HG02884 (cell line): Measurements from ENCODE around the gene CLCN4.

Experiments used
- ATAC-seq: cut with Tn5 transposase; IDR thresholded peaks from one replicate; pipeline ENCODE4 v1.9.1; 2021; ENCODE audit warnings: mild to moderate bottlenecking, moderate library complexity; ENCODE audit not compliant: unreplicated experiment

The CLCN4 gene

DNA sequence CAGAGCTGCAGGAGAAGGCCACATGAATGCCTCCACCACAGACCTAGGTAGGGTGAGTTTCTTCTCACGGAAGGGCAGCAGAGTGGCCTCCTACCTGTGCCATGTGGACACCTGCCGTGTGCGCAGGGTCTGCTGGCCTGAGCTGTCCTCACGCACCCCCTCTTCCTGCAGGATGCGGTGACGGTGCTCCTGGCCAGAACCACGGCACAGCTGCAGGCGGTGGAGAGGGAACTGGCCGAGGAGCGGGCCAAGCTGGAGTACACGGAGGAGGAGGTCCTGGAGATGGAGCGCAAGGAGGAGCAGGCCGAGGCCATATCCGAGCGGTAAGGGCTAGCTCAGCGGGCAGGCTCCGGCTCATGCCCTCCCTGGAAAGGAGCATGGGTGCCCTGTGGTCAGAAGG lies 28.4 kb upstream of the CLCN4 start:
- no peak for ATAC-seq

DNA sequence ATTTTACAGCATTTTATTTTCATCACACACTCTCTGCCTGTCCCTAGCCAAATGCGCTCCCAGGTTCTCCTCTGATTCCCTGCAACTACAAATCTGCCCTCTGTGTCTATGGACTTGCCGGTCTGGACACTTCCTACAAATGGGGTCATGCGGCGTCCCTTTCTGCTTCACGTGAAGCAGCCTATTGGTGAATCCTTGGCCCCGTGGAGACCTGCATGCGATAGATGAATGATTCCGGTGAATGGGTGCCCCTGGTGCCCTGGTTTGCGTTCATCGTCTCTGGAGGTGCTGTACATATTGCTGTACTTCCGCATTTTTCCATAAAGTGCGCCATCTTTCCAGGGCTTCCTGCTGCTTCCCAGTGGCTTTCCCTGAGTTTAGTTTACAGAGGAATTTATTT lies 27.5 kb upstream of the CLCN4 start:
- no peak for ATAC-seq

DNA sequence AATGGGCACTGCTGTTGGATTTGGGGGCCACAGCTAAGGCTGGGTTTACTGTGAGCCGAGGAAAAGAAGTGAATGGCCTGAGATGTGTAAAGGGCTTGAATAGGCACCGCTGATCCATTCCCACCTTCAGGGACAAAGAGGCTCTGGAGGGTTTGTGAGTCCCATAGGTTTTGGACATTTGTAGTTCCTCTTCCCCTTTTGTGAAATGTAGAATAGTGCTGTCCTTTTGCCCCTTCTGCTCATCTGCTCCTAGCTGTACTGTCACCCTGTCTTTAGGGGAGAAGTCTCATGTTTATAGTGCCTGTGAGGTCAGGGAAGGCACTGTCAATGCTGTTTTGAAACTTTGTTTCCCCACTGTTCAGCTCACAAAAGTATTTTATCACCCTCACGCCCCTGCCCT lies 26.4 kb upstream of the CLCN4 start:
- ATAC-seq, result no peak

DNA sequence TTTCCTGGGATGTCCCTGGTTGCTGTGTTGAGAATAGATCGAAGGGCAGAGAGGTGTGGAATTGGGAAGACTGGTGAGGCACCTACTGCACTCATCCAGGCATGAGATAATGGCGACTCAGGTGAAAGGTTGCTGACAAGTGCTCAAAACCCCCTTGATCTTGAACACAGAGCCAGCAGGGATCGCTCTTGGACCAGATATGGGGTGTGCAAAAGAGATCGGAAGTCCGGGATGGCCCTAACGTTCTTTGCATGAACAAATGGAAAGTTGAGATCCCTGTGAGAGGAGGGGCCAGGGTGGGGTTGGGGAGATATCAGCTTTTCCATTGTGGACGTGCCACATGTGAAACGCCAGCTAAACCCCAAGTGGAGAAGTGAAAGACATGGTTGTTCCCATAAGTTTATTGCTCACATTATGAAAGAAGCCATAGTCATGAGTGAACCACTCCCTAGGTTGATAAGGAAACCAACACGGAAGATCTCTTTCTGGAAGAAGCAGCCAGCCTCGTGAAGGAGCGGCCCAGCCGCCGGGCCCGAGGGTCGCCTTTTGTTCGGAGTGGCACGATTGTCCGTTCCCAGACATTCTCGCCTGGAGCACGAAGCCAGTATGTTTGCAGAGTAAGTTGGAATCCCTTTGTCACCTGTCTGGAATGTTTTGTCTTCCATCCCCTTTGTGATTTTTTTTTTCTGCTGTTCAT lies 22.6 kb upstream of the CLCN4 start:
- no peak for ATAC-seq

DNA sequence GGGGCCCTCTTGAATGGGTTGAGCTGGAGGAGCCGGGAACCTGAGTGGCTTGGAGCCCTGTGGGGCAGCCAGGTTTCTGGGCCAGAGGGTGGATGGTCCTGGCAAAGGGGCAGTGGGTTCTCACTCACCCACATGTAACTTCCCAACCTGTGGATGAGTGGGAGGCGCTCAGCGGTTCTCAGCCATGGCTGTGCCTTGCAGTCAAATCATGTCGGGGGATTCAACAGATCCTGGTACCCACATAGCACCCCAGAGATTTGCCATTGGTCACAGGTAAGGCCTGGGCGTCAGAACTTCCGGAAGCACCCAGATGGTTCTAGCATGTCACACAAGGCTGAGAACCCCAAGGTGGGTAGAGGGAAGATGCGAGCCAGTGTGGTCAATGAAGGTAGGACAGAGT lies 21.9 kb upstream of the CLCN4 start:
- ATAC-seq, result no peak

DNA sequence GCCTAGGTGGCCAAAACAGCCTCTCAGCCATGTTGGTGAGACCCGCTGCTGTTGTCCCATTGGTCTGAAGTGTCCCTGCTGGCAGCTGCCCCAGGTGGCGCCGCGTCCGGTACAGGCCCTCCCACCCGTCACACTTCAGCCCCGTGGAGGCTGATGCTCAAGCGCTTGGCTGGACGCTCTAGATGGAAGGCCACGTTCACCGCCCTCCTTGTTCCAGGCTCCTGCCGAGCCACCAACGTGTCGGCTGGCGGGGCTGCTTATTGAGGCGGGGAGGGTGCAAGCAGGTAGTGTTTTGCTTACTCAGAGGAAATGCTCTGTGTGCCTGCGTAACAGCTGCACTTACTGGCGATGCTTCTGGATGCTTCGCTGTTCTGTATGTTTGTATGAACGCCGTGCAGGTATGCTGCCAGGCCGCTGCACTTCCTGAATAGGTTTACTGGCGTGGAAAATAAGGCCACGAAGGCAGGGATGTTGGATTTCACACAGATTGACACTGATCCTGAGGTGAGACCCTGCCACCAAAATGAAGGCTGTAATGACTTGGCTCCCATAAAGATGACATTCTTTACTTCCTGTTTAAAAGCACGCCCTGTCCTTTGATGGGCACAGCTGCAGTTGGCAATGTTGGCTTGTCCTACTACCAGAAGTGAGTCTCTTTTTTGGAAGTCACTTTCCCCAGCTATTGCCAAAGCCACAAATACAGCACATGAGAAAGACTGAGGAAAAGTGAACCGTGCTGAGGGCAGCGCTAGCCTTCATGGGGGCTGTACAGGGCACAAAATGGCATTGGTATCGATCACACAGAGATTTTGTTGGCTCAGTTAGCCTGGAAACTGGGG lies 21.0 kb upstream of the CLCN4 start:
- no peak for ATAC-seq

DNA sequence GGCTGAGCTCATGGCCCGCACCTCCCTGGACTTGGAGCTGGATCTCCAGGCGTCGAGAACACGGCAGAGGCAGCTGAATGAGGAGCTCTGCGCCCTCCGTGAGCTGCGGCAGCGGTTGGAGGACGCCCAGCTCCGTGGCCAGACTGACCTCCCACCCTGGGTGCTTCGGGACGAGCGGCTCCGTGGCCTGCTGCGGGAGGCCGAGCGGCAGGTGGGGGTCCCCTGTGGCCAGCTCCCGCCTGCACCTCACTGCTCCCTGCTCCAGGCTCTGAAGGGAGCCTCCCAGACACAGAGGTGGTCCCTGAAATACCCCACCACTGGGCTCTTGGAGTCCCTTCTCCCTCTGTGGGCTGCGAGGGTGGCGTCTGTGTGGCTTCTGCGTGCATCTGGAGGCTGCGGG lies 18.0 kb upstream of the CLCN4 start:
- no peak for ATAC-seq

DNA sequence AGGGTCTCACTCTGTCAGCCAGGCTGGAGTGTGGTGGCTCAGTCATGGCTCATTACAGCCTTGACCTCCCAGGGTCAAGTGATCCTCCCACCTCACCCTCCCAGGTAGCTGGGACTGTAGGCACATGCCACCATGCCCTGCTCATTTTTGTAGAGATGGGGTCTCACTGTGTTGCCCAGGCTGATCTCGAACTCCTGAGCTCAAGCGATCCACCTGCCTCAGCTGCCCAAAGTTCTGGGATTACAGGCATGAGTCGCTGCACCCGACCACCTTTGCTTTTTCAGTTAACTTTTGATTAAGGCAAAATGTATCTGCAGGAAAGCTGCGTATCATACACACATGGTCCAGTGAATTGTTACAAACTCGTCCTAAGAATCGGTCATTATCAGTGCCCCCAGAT lies 16.5 kb upstream of the CLCN4 start:
- no peak for ATAC-seq

DNA sequence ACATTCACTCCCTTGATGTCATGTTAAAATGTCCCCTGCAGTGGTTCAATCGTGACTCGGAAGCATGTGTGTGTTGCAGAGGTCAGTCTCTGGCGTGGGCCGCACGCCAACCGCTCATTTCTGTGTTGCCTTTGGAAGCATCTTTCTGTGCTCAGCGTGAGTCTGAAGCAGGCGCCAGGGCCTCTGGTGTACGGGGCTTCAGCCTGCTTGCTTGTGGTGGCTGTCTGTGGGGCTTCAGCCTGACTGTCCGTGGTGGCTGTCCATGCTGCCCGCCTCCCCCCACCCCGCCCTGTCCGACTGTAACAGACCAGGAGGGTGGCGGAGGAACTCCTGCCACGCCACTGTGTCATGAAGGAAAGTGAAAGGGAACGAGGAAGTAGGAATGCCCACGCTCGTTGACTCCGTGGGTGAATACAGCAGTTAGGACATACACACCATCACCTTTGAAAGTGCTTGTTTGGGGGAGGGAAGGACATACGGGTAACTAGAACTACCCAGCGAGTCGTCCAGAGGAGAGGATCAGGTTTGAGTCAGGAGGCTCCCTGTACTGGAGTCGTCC lies 14.7 kb upstream of the CLCN4 start:
- no peak for ATAC-seq

DNA sequence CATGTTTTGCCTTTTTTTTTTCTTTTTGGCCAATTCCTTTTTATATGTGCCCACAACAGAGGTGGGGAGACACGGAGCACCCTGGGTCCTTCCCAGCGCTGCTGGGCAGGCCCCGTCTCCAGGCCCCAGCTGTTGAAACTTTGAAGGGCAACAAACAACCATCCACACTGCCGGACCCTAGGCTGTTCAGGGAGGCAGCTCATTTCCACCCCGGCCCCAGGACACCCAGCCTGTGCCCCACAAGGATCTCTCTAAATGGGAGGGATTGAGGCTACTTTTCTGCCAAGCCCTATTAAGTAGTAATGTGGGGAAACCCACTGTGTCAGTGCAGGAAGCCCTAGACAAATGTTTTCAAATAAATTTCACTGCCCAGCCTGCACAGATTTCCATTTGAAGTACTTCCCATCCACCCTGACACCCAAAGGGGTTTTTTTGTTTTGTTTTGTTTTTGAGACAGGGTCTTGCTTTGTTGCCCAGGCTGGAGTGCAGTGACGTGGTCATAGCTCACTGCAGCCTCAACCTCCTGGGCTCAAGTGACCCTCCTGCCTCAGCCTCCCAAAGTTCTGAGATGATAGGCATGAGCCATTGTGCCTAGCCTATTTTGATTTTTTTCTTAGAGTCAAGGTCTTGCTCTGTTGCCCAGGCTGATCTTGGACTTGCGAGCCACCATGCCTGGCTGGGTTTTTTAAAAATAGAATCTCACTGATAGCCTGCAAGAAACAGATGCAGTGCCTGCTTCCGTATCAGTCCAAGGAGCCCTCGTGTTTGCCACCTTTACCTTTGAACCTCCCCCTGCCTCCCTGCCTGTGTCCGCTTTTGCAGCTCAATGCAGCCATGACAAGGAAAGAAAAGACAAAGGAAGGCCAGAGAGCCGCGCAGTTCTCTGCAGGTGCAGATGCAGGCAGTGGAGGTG lies 13.4 kb upstream of the CLCN4 start:
- ATAC-seq, result no peak

DNA sequence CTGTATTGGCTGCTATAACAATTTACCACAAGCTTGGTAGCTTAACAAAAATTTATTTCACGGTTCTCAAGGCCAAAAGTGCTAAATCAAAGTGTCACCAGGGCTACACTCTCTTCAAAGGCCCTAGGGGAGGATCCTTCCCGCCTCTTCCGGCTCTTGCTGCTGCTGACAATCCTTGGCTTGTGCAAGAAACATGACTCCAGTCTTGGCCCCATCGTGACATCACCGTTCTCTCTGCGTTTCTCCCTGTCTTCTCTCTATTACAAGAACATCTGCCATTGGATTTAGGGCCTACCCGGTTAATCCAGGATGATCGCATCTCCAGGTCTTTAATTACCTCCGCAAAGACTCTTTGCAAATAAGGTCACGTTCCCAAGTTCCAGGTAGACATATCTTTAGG lies 10.4 kb upstream of the CLCN4 start:
- ATAC-seq, result no peak

DNA sequence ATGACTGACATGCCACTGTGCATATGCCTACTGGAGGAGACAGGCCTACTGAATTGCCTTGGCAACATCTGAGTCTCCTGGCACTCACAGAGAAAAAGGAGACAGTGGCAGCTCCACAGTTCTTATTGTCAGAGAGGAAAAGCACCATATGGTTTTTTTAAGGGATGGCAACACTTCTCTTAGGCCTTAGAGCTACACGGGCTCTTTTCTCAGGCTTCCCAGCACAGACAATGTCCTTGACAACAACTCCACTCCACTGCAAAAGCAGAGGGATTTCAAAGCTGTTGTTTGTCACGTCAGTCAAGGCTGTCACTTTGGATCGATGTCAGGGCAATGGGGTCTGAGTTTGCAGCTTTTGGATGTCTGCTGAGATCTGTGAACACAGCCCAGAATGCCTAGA lies 4.7 kb upstream of the CLCN4 start:
- no peak for ATAC-seq

DNA sequence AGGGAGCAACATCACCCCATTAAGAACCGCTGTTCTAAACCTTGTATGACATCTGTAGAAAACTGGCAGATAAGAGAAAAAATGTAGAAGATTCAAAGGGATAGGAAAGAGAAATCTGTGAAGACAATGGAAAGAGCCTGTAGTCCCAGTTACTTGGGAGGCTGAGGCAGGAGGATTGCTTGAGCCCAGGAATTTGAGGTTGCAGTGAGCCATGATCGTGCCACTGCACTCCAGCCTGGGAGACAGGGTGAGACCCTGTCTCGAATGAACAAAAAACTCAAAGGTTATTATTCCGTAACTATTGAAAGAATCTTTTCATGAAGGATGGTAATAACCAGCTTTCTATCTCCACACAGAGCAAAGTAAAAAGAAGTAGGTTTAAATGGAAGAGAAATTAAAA lies 1.6 kb upstream of the CLCN4 start:
- no peak for ATAC-seq

DNA sequence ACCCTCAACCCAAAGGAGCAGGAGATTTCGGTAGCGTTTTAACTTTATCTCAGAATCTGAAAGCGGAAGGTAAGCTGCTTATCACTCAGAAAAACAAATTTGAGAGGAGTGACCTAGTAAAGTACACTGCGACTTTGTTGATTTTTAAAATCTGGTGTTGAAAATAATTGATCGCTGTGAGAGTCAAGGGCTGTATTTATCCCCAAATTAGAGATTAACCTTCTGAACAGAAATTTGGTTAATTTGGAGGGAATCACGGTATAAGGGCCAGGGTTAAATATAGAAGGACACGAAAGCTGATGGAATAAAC lies 212 bp downstream of the CLCN4 start:
- ATAC-seq, result no peak

DNA sequence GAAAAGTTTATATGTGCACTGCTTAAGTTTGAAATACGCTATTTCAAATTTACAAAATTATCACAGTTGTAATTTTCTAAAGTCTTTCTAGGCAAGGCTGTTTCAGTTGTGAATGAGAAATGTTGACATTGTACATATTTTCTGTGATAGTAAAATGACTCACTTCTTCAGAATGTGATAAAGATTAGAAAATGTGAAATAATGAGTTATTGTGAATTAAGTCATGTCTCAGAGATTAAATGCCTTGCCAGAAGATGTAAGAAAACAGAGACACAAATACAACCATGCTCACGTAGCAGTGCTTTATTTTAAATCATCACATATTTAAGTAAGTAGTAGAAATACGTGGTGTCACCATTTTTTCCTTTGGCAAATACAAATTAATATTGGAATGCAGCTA lies 768 bp downstream of the CLCN4 start:
- no peak for ATAC-seq

DNA sequence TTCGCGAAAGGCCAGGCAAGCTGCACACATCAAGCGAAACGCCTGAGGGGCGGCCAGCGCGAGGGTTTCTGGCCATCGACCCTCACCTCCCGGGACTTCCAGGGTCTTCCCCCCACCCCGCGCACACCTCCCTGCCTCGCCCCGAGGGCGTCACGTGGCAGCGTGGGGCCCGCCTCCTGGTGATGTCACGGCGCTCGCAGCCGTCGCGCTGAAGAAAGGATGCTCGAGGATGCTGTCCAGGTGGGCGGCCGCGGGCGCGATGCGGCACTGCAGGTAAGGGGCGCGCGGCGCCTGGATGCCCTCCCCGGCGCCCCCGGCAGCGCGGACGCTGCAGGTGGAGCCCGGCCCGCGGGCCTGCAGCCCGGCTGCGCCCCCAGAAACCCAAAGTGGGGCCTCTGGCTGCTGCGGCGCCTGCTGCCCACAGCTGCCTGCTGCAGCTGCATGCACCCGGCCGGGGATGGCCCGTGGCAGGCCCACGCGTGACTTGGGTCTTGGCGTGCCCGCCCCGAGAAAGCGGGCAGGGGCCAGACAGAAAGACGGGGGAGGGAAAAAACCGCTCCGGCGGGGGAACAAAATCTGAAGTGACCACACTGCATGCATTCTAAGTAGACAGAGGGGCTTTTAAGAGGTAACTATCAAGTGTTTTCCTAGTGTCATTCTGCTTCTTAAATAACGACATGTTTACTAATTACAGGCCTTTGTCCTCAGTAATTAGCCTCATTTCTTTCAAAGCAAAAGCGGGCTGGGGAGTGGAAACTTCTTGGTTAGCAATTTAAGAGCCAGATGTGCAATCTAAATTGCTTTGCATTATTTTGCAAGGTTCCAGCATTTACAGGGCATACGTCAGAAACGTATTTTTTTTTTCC lies 1.7 kb downstream of the CLCN4 start:
- peak; percentile 55 for ATAC-seq

DNA sequence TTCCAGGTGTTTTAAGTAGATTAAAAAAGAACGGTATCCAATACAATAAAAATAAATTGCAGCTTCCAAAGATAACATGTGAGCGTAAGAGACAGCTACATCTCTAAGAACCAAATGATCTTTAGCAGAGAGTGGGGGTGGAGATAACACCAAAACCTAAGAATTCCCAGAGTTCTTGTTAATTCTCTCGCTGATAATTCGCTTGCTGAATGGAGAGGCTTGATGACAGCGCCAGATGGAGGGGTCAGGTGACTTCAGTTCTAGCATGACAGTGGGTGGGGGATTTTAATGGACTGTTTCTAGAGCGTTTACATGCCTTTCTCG lies 2.3 kb downstream of the CLCN4 start:
- no peak for ATAC-seq

DNA sequence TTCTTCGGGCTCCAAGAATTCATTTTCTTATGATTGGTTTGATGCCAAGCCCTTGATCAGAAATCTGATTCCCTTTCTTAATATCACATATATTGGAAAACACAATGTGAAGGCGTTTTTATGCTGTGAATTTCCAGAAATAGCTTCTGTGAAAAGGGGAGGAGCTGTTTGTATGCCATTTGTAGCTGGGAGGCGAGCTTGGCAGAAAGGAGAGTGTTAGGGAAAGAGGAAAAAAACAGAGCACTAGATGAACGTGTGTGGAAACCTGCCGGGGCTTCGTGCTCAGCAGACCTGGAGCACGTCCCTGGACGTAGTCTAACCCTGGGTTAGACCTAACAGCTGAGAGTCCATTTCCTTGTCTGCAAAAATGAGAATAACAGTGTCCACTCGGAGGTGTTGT lies 3.4 kb downstream of the CLCN4 start:
- ATAC-seq, result no peak

DNA sequence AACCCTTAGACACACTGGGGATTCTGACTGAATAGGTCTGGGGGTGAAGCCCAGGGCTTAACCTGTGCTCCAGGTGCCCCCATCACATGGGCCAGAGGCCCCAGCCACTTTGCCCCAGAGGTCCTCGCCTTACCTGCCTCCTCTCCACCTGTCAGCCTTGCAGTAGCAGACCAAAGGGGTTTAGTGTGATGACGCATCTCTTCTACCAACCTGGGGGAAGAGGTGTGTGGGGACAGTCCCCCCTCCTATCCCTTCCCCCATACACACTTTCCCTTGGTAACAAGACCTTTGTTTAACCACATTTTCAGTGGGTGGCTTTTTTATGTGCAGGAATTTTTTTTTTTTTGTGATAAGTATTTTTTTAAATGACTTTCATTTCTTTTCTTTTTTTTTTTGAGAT lies 6.3 kb downstream of the CLCN4 start:
- no peak for ATAC-seq

DNA sequence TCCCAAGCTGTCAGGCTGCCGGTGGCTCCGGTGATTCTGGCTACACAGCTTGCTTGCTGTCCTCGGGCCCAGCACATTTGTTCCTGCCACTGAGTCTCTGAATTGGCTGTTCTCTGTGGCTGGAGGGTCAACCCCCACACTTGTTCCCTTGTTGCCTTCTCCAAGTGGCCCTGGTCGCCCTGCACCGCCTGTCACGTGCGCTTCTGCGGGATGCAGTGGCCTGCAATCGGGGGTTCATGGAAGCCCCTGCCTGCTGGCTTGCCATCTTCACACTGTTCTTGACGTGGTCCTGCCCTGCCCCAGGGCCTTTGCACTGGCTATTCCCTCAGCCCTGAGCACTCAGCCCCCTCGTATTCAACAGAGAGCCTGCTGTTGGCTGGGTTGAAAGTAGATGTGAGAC lies 8.1 kb downstream of the CLCN4 start:
- ATAC-seq, result no peak
